Pancreas (tissue), 10 donors: ENCODE results near the gene HIVEP3. TPM values are rescaled to one million over a fixed set of nuclear protein-coding genes. Genes with fewer than 3 reads are reported as not detected.

Experiments used
- ATAC-seq, 4 donors: fragments of 200-7000 bp; cut with Tn5 transposase; one replicate each; pipeline versions ENCODE4 v1.8.0 to v1.9.1; 2020; ENCODE audit warnings: mild to moderate bottlenecking in 4 of 4, moderate library complexity in 4 of 4
- DNase-seq, 6 donors: peaks; one replicate each; pipeline ENCODE4 v3.0.0-alpha.2; 2020
- FAIRE-seq: peaks from 2 replicates; lab custom pipeline; 2012; peaks lifted over from hg19 to GRCh38; lab: Jason Lieb, UNC
- H3K27ac ChIP-seq, 4 donors: fragments of 200-600 bp; sonication (generic); 1 replicate in 3 of 4; 2 replicates in 1 of 4; pipeline versions ENCODE4 v1.5.0 to v1.8.0; 2020
- H3K27me3 ChIP-seq, 4 donors: fragments of 200-600 bp; one replicate each; pipeline ENCODE4 v1.8.0; 2021
- H3K36me3 ChIP-seq, 3 donors: fragments of 200-600 bp; sonication (generic) in 1 of 3; one replicate each; pipeline versions ENCODE4 v1.5.0 to v1.8.0; 2020 to 2021
- H3K4me1 ChIP-seq, 3 donors: fragments of 200-600 bp; one replicate each; pipeline ENCODE4 v1.8.0; 2021
- H3K4me3 ChIP-seq, 4 donors: fragments of 200-600 bp; sonication (generic) in 2 of 4; one replicate each; pipeline versions ENCODE4 v1.5.0 to v1.8.0; 2020 to 2021
- H3K9me3 ChIP-seq, 4 donors: fragments of 200-600 bp; one replicate each; pipeline ENCODE4 v1.8.0; 2021
- CTCF ChIP-seq, 4 donors: fragments of 200-600 bp; sonication (generic) in 3 of 4; IDR thresholded peaks; one replicate each; pipeline versions ENCODE4 v1.5.0 to v1.8.0; 2021; ENCODE audit warnings: antibody characterized with exemption in 4 of 4
- WGBS, 2 donors: extraction: QIAGEN DNeasy Blood & Tissue Kit; methylation state at CpG; one replicate each; pipeline ENCODE4 v1.1.7; 2013; 5-methylcytosine and 5-hydroxymethylcytosine counted together
- intact Hi-C, 3 donors: fragments of 100-400 bp; cut with DNase I; formaldehyde crosslinking; loops; one replicate each; pipeline versions ENCODE4 v1.11.1 to v1.14.2; 2022
- polyA plus RNA-seq, 2 donors: library from polyadenylated mRNA; stranded (reverse); fragments of 200-250 nt; gene quantifications; one replicate each; pipeline ENCODE4 v1.2.3, GENCODE V29; 2013
- total RNA-seq, 6 donors: library from RNA; stranded (reverse); fragmentation: NEBNext Ultra II Directional in 4 of 6; extraction: Animal tissue kit (Norgen Biotek cat#: 25700) in 4 of 6; gene quantifications; one replicate each; pipeline versions ENCODE4 v1.2.1 to v1.2.4, GENCODE V29; 2021 to 2023
- donor health status: healthy with polysubstance abuse.
- donor health status: DM: no; HTN: no; CAD: no; lungs with moderate emphysema.
- donor health status: DM: no; HTN: no; CAD: no.
- donor health status: control.
- donor health status: control.
- donor health status: Bipolar disorder and iron deficiency.
- donor health status: DM: yes; HTN: yes; CAD: no.
- donor health status: DM: no; HTN: no; CAD: no.
- donor health status: DM: no; HTN: no; CAD: no.
- donor health status: DM: yes; HTN: yes; CAD: no.

HIVEP3 gene
- total and polyA plus RNA-seq, 8 donors: 2.7 to 5.0 (median 3.1) TPM

DNA sequence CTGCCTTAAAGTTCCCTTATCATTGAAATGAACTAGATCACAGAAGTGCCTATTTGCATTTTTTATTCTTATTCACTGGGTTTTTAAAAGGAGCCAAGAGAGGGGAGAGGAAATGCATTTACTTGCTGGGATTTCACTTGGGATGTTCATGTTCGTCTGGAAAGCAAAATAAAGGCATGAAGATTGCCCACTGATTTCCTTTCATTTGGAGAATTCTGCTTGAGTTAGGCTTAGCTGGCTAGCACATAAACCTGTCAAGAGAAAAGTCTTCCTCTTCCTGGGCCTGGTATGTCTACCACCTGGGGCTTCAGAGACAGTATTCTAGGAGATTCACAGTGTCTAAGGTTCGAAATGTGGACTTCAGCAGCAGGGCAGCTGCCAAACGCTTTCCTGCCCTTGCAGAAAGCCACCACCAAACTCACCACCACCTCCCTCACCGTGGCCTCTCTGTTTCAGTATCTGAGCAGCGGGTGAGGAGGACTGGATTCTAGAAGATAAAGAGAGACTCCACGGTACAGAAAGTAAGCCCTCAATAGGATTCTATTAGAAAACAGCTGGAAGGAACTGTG lies 44.5 kb downstream of the HIVEP3 start:
- Histone ChIP-seq H3K9me3 (no peaks in the 10 kb centered on the region), H3K36me3 (no peaks in the 10 kb centered on the region), H3K27ac (no peak overlapping the region), H3K4me3 (no peak overlapping the region), H3K4me1 (no peaks in the 10 kb centered on the region), H3K27me3 (no peaks in the 10 kb centered on the region)
- FAIRE-seq (no peak), DNase-seq (no peak), ATAC-seq (no peak)
- TF ChIP-seq CTCF (IDR thresholded peaks at IDR 0.05): no peak
- intact Hi-C loops: no loop called here
- WGBS, 2 donors: 84 to 86% methylated on average over 6 of the region's 6 CpGs

GRCh38 chr1:41872074-41872473 lies 46.6 kb downstream of the HIVEP3 start:
- FAIRE-seq (no peak), DNase-seq (no peak), ATAC-seq (no peak)
- no peak overlapping the region for H3K27ac ChIP-seq
- H3K9me3 ChIP-seq: no peaks in the 10 kb centered on the region
- no peaks in the 10 kb centered on the region for H3K36me3 ChIP-seq
- H3K27me3 ChIP-seq: no peaks in the 10 kb centered on the region
- 93 to 96% methylated on average over 4 of the region's 4 CpGs for WGBS, 2 donors
- intact Hi-C loops: no loop called here
- no peak overlapping the region for H3K4me3 ChIP-seq
- TF ChIP-seq CTCF (IDR thresholded peaks at IDR 0.05): no peak
- no peaks in the 10 kb centered on the region for H3K4me1 ChIP-seq

DNA sequence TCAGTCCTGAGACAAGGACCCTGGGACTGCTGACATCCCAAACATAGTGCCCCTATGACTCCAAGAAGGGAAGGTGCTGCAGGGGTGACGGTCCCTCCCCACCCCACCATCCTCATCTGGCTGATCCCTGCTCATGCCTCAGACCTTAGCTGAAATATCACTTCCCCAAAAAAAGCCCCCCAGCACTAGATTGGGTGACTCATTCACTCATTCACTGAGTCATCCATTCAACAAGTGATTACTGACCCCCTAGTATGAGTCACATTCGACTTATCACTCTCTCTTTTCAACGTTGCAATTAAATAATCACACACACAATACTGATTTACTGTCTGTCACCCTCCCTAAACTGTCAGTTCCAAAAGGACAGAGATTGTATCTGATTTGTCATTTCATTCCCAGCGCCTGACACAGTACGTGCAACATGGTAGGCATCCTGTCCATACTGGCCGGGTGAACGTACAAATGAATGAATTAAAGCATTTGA lies 48.6 kb downstream of the HIVEP3 start:
- no peak for FAIRE-seq
- 59 to 67% methylated on average over 7 of the region's 7 CpGs for WGBS, 2 donors

GRCh38 chr1:41868241-41868998 lies 50.3 kb downstream of the HIVEP3 start:
- intact Hi-C loops: no loop called here
- FAIRE-seq (no peak), ATAC-seq (no peak), DNase-seq (no peak)
- Histone ChIP-seq H3K4me1 (no peaks in the 10 kb centered on the region), H3K9me3 (no peaks in the 10 kb centered on the region), H3K27me3 (no peaks in the 10 kb centered on the region), H3K27ac (no peak overlapping the region), H3K36me3 (no peaks in the 10 kb centered on the region), H3K4me3 (no peak overlapping the region)
- TF ChIP-seq CTCF (IDR thresholded peaks at IDR 0.05): no peak
- WGBS, 2 donors: 91 to 92% methylated on average over 6 of the region's 6 CpGs

More for the DNA sequence above, 48.6 kb downstream of the HIVEP3 start:
- no peak for ATAC-seq
- Histone ChIP-seq H3K27me3 (no peaks in the 10 kb centered on the region), H3K36me3 (no peaks in the 10 kb centered on the region), H3K27ac (no peak overlapping the region), H3K4me1 (no peaks in the 10 kb centered on the region), H3K9me3 (no peaks in the 10 kb centered on the region), H3K4me3 (no peak overlapping the region)
- intact Hi-C loops: no loop called here
- no peak for TF ChIP-seq CTCF (IDR thresholded peaks at IDR 0.05)
- no peak for DNase-seq

DNA sequence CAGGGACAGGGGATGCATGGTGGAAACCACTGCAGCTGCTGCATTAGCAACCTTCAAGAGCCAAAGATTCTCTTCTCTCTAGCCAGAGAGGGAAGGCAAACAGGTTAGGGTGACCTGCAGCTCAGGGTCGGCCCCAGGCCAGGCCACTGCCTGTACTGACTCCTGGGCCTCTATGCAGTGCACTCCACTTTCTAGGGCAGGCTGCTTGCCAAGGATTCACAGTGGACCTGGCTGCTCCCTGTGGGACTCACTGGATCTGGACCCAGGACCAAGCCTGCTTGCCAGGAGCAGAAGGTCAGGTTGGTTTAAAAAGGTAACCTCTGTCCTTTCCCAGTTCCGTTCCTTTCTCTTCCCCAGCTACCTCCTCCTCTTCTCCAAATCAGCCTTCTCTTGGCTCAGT lies 52.4 kb downstream of the HIVEP3 start:
- no peaks in the 10 kb centered on the region for H3K27me3 ChIP-seq
- no peak overlapping the region for H3K27ac ChIP-seq
- ATAC-seq (no peak), FAIRE-seq (no peak), DNase-seq (no peak)
- no peak overlapping the region for H3K4me3 ChIP-seq
- no peak for TF ChIP-seq CTCF (IDR thresholded peaks at IDR 0.05)
- H3K36me3 ChIP-seq: no peaks in the 10 kb centered on the region
- no peaks in the 10 kb centered on the region for H3K9me3 ChIP-seq
- WGBS, 2 donors: 71 to 75% methylated on average over 2 of the region's 2 CpGs
- no peaks in the 10 kb centered on the region for H3K4me1 ChIP-seq
- intact Hi-C loops: no loop called here
